ENCODE data around the gene ZDHHC14.
A peak's percentile ranks its signal among the peaks of the same experiment; 100 is the strongest.

Gene ZDHHC14

GRCh38 chr6:157538698-157539097 is 157.7 kb downstream of the ZDHHC14 start:
- ATAC-seq (ENCODE audit: low read depth) (no peak), DNase-seq (ENCODE audit: low spot score in 2 of 2) (no peak)
- Mint-ChIP-seq H3K36me3 (peaks cover 10% of the 10 kb centered on the region), H3K4me1 (peaks cover 57% of the 10 kb centered on the region), H3K27ac (peak overlapping the region; percentile 87), H3K9me3 (no peaks in the 10 kb centered on the region), H3K4me3 (peak overlapping the region; percentile 66), H3K27me3 (no peaks in the 10 kb centered on the region)

- H3K27ac Mint-ChIP-seq = peak overlapping the region; percentile 87
- ATAC-seq (ENCODE audit: low read depth) (peak; percentile 61), DNase-seq (ENCODE audit: low spot score in 2 of 2) (no peak)
- H3K36me3 Mint-ChIP-seq = peaks cover 10% of the 10 kb centered on the region
- peak overlapping the region; percentile 60 for H3K4me3 Mint-ChIP-seq
- peaks cover 57% of the 10 kb centered on the region for H3K4me1 Mint-ChIP-seq
- no peaks in the 10 kb centered on the region for H3K27me3 Mint-ChIP-seq
- no peaks in the 10 kb centered on the region for H3K9me3 Mint-ChIP-seq
Measured at GRCh38 chr6:157539421-157539822, 158.4 kb downstream of the ZDHHC14 start.

GRCh38 chr6:157539900-157540752 is 159.1 kb downstream of the ZDHHC14 start:
- H3K4me1 Mint-ChIP-seq = peaks cover 53% of the 10 kb centered on the region
- H3K9me3 Mint-ChIP-seq = no peaks in the 10 kb centered on the region
- H3K27me3 Mint-ChIP-seq = no peaks in the 10 kb centered on the region
- H3K27ac Mint-ChIP-seq = peak overlapping the region; percentile 87
- H3K36me3 Mint-ChIP-seq = peaks cover 17% of the 10 kb centered on the region
- DNase-seq (ENCODE audit: low spot score in 2 of 2) = no peak
- peak overlapping the region; percentile 60 for H3K4me3 Mint-ChIP-seq
- ATAC-seq (ENCODE audit: low read depth) = no peak

GRCh38 chr6:157541618-157542413 is 160.8 kb downstream of the ZDHHC14 start:
- no peaks in the 10 kb centered on the region for H3K27me3 Mint-ChIP-seq
- H3K4me3 Mint-ChIP-seq = no peak overlapping the region
- H3K27ac Mint-ChIP-seq = peak overlapping the region; percentile 73
- H3K36me3 Mint-ChIP-seq = peaks cover 22% of the 10 kb centered on the region
- ATAC-seq (ENCODE audit: low read depth) = no peak
- no peaks in the 10 kb centered on the region for H3K9me3 Mint-ChIP-seq
- no peak for DNase-seq (ENCODE audit: low spot score in 2 of 2)
- peaks cover 39% of the 10 kb centered on the region for H3K4me1 Mint-ChIP-seq

- Mint-ChIP-seq H3K9me3 (no peaks in the 10 kb centered on the region), H3K4me3 (no peak overlapping the region), H3K27ac (peak overlapping the region; percentile 73), H3K27me3 (no peaks in the 10 kb centered on the region), H3K36me3 (peaks cover 24% of the 10 kb centered on the region), H3K4me1 (peaks cover 38% of the 10 kb centered on the region)
- DNase-seq (ENCODE audit: low spot score in 2 of 2) (no peak), ATAC-seq (ENCODE audit: low read depth) (no peak)
Measured at GRCh38 chr6:157542414-157543160, 161.6 kb downstream of the ZDHHC14 start.

- DNase-seq (ENCODE audit: low spot score in 2 of 2) (no peak), ATAC-seq (ENCODE audit: low read depth) (no peak)
- H3K4me3 Mint-ChIP-seq = no peak overlapping the region
- no peak overlapping the region for H3K27ac Mint-ChIP-seq
- H3K4me1 Mint-ChIP-seq = peaks cover 37% of the 10 kb centered on the region
- peaks cover 26% of the 10 kb centered on the region for H3K36me3 Mint-ChIP-seq
- no peaks in the 10 kb centered on the region for H3K27me3 Mint-ChIP-seq
- H3K9me3 Mint-ChIP-seq = no peaks in the 10 kb centered on the region
Measured at GRCh38 chr6:157546321-157546720, 165.3 kb downstream of the ZDHHC14 start.

GRCh38 chr6:157547112-157547511 is 166.1 kb downstream of the ZDHHC14 start:
- no peak for ATAC-seq (ENCODE audit: low read depth)
- H3K27me3 Mint-ChIP-seq = no peaks in the 10 kb centered on the region
- H3K4me3 Mint-ChIP-seq = no peak overlapping the region
- H3K9me3 Mint-ChIP-seq = no peaks in the 10 kb centered on the region
- peaks cover 34% of the 10 kb centered on the region for H3K4me1 Mint-ChIP-seq
- no peak for DNase-seq (ENCODE audit: low spot score in 2 of 2)
- H3K36me3 Mint-ChIP-seq = peaks cover 26% of the 10 kb centered on the region
- no peak overlapping the region for H3K27ac Mint-ChIP-seq

- H3K27ac Mint-ChIP-seq = peak overlapping the region; percentile 91
Measured at GRCh38 chr6:157548635-157549467, 167.9 kb downstream of the ZDHHC14 start.

GRCh38 chr6:157549468-157549745 is 168.4 kb downstream of the ZDHHC14 start:
- Mint-ChIP-seq H3K27ac (peak overlapping the region; percentile 91), H3K4me1 (peaks cover 43% of the 10 kb centered on the region), H3K36me3 (peaks cover 24% of the 10 kb centered on the region), H3K9me3 (no peaks in the 10 kb centered on the region), H3K4me3 (peak overlapping the region; percentile 70), H3K27me3 (no peaks in the 10 kb centered on the region)
- DNase-seq (ENCODE audit: low spot score in 2 of 2) = no peak
- no peak for ATAC-seq (ENCODE audit: low read depth)

More at GRCh38 chr6:157548635-157549467, 167.9 kb downstream of the ZDHHC14 start:
- no peak for DNase-seq (ENCODE audit: low spot score in 2 of 2)
- Mint-ChIP-seq H3K4me1 (peaks cover 43% of the 10 kb centered on the region), H3K36me3 (peaks cover 25% of the 10 kb centered on the region), H3K27me3 (no peaks in the 10 kb centered on the region), H3K9me3 (no peaks in the 10 kb centered on the region), H3K4me3 (peak overlapping the region; percentile 70)
- ATAC-seq (ENCODE audit: low read depth) = peak; percentile 75

- H3K4me1 Mint-ChIP-seq = peaks cover 43% of the 10 kb centered on the region
- peak; percentile 62 for ATAC-seq (ENCODE audit: low read depth)
- peak overlapping the region; percentile 41 for H3K4me3 Mint-ChIP-seq
- peaks cover 17% of the 10 kb centered on the region for H3K36me3 Mint-ChIP-seq
- DNase-seq (ENCODE audit: low spot score in 2 of 2) = no peak
- H3K27ac Mint-ChIP-seq = peak overlapping the region; percentile 91
- H3K9me3 Mint-ChIP-seq = no peaks in the 10 kb centered on the region
- no peaks in the 10 kb centered on the region for H3K27me3 Mint-ChIP-seq
Measured at GRCh38 chr6:157550114-157550989, 169.4 kb downstream of the ZDHHC14 start.

GRCh38 chr6:157551041-157551832 is 170.2 kb downstream of the ZDHHC14 start:
- DNase-seq (ENCODE audit: low spot score in 2 of 2) = no peak
- no peak overlapping the region for H3K4me3 Mint-ChIP-seq
- H3K36me3 Mint-ChIP-seq = peaks cover 17% of the 10 kb centered on the region
- H3K27ac Mint-ChIP-seq = peak overlapping the region; percentile 91
- H3K4me1 Mint-ChIP-seq = peaks cover 48% of the 10 kb centered on the region
- no peak for ATAC-seq (ENCODE audit: low read depth)
- no peaks in the 10 kb centered on the region for H3K27me3 Mint-ChIP-seq
- H3K9me3 Mint-ChIP-seq = no peaks in the 10 kb centered on the region
